GM19455 (cell line): ENCODE results near the gene CYP17A1.

Experiments
- ATAC-seq: cut with Tn5 transposase; IDR thresholded peaks from one replicate; pipeline ENCODE4 v1.9.1; 2021; ENCODE audit not compliant: unreplicated experiment

Gene CYP17A1

DNA sequence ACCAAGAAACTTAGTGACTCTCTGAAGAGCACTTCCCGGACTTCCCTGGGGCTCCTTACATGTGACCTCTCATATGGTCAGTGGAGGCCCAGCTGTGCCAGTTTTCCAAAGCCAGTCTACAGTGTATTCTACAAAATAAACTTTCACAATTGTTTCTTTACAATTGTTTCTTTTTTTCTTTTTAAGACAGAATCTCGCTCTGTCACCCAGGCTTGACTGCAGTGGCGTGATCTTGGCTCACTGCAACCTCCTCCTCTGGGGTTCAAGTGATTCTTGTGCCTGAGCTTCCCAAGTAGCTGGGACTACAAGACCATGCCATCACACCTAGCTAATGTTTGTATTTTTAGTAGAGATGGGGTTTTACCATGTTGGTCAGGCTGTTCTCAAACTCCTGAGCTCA is 25.9 kb downstream of the CYP17A1 start:
- no peak for ATAC-seq

DNA sequence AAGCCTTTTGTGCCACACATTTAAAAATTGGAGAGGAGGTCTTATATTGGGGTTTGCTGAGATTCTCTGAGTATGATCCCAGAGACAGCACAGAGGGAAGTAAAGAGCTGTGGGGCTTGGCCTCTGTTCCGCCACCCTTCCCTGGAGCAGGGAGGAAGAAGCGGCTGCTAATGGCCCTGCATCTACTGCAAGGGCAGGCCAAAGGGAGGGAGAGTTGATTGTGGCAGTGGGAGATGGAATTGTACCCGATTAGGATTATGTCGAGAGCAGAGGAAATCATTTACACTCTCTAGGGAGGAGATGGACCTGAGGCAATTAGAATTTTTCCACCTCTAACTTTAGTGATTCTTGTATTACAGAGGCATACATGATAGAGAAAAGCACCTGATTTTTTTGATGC is 28.8 kb downstream of the CYP17A1 start:
- ATAC-seq: no peak

DNA sequence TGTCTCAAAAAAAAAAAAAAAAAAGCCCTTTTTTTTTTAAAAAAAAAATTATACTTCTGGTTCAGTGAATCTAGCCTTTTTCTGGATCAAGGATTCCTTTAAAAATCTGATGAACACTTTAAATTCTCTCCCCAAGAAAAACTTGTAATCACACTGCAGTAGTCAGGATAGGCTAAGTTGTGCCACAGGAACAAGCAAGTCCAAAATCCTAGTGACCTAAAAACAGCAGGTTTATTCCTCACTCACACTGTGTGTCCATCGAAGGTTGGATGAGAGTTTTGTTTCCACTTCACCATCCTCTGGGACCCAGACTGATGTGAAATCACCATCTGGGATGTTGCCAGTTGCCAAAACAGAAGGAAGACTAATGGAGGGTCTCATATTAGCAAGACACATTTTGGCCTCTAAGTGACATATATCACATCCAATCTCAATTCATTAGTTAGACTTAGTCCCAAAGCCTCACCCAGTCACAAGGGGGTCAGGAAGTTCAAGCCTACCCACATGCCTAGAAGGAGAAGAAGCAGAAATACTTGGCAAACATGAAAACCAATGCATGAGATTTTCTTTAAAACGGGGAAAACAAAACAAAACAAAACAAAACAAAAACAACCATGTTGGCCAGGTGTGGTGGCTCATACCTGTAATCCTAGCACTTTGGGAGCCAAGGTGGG is 32.7 kb downstream of the CYP17A1 start:
- ATAC-seq: no peak

DNA sequence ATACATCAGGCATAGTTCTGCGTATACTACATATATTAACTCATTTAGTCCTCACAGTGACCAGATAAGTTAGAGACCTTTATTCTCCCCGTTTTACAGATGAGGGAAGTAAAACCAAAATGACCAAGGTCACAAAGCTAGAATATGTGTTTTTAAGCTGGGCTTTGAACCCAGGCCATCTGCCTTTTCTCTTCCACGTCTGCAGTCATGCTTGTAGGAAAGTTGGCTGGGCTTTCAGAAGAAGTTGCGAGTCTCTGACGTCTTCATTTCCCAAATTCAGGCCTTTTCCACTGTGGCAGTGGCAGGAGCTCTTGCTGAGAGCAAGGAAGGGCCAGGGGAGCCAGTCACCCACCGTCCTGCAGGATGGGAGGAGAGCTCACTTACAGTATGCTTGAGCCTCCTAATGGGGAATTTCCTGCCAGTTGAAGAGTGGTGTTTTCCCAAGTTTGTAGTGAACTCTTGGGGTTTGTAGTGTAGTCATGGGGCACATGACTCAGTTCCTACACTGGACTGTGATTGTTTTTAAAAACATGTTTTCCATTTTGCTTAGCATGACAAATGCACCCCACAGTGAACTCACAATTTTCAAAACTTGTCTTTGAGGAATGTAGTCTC is 34.2 kb downstream of the CYP17A1 start:
- ATAC-seq: no peak

DNA sequence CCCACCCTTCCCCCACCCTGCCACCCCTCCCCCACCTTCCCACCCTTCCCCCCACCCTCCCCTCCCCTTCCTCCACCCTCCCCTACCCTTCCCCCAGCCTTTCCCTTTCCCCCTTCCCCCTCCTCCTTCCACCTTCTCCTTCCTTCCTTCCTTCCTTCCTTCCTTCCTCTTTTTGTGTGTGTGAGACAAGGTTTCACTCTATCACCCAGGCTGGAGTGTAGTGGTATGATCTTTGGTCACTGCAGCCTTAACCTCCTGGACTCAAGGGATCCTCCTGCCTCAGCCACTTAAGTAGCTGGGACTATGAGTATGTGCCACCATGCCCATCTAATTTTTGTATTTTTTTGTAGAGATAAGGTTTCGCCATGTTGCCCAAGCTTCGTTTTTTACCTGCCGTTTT is 35.2 kb downstream of the CYP17A1 start:
- no peak for ATAC-seq

DNA sequence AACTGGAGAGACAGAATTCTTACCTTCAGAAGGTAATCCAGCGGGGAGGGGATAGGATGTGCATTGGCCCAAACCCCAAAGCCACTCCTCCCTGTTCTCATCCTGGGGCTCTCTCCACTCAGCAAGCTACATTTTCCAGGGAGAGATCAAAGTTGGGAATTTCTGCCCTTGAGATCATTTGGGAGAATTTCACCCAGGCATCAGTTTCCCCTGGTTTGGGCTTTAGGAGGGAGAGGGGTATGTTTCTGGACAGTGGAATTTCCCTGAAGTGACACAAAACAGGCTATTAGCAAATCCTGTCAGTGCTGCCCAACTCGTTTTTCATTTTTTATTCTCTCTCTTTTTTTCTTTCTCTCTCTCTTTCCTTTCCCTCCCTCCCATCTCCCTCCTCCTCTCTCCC is 35.7 kb downstream of the CYP17A1 start:
- no peak for ATAC-seq

DNA sequence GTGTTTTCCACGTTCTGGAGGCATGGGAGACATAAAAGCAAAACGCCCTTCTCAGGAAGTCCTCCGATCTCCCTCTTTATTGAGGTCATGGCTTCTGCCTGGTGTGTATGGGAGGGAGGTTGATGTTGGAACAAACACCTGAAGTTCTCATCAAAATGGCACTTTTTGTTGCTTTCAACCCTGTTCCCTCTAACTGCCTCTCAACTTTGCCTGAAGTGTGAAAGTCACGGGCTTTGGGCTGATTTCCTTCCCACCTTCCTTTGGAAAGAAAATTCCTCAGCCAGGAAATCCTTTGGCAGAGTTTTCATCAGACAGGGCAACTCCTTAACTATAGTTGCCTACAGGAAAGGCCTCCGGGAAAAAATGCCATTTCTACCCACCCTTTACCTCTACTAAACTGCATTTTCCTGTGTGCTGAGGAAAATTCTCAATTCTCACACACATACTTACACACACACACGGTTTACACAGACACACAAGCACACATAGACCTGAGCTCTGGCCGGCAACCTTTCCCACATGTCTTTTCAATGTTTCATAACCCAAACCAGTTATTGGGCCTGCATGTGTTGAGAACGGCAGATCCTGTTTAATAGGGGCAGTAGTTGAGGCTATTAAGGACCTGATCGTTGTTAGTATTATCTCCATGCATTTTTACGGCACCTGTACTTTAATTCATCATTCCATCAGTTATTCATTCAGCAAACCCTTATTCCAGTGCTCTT is 36.4 kb downstream of the CYP17A1 start:
- no peak for ATAC-seq

DNA sequence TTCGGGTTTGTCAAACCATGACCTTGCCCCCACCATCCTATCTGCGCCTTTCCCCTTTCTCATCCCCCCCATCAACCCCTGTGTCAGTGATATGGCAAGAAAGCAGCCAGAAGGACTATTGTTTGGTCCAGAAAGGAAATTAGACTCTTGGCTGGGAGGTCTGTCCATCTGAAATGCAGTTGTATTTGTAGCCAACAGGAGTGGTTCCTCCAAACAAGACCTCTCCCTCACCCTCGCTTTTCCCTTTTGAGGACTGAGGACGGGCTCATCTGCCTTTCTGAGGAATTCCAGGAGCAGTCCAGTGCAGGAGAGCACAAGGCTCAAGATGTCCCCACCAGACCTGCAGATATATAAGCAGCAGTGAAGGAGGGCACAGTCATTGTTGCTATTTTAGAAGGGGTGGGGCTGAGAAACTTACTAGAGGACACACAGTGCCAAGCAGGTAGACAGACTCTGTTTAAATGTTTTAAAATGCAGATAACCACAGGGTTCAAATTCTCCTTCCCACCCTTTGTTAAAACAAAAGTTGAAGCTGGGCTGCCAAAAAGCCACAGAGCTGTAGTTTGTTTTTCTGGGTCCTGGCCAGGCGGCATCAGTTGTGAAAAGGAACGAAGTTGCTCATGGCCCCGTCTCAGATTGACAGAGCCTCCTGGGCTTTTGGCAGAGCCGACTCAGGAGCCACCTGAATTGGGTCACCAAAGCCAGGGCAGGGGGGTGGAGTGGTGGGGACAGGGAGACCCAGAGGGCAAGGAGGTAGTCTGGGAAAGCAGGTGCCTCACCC is 37.3 kb downstream of the CYP17A1 start:
- no peak for ATAC-seq

DNA sequence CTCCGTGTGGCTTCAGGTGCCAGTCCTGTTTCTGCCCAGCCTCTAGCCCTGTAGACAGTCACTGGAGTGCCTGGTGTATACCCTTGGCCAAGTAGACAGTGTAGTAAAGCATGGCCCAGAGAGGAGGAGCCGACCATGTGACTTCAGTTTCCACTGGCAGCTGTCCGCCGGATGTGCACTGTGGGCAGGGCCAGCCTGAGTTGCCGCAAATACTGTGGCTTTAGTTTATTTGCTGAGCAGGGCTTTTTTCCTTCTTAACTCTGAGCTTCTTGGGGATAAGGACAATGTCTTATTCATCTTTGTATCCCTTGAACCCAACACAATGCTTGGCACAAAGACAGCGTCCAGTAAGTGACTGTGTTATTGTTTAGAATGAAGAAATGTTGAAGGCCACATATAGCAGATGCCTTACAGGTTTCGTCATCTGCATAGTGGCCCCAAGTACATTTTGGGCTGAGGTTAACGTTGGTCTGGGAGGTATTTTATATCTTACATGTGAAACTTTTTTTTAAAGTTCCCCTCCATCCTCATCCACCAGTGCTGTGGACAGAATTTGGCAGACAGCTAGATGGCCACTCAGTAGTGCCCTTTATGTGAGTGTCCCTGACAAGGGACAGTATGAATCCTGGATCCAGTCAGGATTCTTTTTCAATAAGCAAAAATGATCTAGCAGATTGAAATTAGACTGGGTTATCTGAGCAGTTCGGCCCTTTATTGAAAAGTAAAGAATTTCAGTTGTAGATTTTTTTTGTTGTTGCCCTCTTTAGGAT is 40.6 kb downstream of the CYP17A1 start:
- ATAC-seq: peak; percentile 84

DNA sequence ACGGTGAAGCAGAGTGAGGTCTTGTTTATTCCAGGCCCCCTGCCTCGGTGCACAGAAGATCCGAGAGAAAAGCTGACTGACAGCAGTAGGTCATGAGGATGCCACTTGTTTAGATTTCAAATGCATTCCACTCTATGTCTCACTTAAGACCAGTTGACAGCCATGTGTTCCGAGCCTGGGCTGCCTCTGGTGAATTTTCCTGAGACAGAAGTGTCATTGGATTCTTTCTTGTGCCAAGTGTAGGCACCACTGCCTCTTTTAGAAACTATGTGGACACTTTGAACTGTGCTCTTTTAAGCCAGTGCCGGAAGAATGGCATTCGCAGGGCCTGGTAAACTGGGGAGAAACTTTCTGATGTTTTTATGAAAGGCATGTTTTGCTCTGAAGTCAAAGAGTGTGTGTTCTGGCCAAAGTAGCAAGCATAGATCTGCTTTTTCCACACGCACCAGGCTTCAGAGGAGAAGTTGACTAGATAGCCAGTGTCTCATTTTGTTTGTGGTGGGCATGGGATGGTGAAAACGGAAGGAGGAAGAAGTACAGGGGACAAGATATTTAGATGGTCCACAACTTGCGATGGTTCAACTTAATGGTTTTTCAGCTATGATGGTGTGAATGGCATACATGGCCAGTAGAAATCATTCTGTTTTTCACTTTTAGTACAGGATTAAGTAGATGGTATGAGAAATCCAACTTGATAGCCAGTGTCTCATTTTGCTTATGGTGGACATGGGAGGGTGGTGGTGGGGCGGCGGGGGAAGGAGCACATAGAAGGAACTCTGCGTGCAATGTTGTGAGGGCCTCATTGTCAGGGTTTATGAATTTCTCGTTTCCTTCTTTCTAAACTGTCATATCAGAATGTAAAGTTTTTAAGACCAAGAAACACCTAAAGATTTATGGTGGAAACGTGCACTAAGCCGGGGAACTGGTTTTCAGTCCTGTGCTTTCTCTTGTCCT is 41.5 kb downstream of the CYP17A1 start:
- peak; percentile 17 for ATAC-seq

DNA sequence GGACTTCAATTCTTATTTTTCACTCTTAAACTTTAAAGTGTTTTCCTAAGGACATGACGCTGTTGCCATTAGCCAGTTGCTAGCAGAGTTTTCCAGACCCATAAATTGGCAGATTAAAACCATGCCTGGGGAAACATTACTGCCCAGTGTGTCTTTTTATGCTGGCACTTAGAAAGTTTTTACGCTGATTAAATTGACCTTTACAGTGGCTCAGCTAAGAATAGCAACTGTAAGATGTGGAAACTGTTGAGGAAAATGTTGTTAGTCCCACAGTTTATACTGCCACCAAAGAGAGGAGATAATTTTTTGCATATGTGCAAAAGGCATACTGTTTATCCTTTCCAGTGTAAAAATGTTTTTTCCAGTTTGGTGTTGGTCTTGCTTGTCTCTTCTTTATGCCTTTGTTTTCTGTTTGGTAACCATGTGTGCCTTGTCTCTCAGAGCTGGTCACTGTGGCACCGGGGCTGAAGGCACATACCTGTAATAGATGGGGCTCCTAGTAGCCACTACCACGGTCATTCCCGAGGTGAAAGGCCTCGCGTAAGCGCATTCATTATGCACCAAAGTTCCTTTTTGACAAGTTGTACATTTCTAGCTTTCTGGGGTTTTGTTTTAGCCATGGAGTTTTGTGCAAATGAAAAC is 45.3 kb downstream of the CYP17A1 start:
- ATAC-seq: no peak

DNA sequence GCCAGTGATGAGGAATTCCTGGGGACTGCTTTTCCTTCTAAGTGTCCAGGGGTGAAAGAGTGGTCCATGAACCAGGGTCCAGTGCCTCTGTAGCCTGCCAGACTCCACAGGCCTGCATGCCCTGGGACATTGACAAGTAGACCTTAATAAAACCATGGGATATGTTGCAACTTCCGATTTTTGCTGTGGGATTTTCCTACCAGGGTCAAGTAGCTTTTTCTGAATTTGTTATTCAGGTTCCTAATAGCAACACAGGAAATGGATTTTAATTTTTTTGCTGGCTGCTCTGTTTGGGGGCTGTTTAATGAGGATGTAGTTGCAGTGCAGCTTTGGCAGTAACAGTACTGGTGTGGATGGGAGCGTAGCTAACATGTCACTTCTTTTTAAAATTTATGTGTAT is 51.4 kb downstream of the CYP17A1 start:
- no peak for ATAC-seq

DNA sequence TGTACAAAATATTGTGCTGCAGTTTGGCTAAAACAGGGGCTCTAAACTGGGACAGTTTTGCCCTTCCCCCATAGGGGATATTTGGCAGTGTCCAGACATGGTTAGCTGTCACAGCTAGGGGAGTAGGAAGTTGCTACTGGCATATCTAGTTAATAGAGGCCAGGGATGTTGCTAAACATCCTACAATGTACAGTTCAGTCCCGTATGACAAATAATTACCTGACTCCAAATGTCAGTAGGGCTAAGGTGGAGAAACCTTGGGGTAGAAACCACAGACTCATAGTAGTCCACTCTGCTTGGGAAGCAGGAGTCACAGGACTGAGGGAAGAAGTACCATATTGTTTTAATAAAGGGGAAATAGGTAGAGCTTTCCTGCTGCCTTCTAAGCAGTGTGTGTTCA is 53.6 kb downstream of the CYP17A1 start:
- ATAC-seq: no peak

DNA sequence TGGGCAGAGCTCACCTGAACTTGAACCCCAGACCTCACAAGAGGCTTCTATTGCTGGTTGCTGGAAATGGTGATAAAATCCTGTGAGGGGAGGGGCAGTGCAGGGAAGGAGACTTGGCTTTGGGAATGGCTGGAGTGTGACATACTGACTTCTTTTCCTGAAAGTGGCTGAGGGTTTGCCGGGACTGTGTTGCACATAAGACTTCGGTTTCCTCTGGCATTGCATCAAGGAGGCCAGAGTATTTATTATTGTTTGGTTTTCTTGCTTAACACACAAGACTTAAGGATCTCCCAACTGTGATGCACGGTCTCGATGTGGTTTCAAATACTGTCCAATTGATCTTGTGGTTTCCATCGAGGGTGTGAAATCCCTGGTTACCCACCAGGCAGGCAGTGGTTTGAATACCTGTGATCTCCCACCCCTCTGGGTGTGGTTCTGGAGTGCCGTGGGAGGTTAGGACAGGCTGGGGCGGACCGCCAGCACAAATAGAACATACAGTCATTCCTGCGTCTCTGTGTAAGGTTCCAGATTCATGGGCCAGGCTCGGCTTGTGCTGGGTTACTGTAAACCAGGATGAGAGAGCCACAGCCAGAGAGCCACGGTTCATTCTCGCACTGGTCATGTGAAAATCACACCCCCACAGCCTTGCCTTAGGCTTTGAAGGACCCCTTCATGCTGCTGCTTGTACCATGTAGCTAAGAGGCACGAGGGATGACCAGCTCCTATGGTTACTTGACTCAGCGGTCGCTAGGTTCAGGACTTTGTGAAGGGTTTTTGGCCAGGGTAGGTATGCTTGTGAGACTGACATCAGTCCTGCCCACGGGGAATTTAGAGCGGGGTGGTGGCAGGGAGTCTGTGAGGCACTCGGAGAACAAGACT is 54.3 kb downstream of the CYP17A1 start:
- no peak for ATAC-seq

DNA sequence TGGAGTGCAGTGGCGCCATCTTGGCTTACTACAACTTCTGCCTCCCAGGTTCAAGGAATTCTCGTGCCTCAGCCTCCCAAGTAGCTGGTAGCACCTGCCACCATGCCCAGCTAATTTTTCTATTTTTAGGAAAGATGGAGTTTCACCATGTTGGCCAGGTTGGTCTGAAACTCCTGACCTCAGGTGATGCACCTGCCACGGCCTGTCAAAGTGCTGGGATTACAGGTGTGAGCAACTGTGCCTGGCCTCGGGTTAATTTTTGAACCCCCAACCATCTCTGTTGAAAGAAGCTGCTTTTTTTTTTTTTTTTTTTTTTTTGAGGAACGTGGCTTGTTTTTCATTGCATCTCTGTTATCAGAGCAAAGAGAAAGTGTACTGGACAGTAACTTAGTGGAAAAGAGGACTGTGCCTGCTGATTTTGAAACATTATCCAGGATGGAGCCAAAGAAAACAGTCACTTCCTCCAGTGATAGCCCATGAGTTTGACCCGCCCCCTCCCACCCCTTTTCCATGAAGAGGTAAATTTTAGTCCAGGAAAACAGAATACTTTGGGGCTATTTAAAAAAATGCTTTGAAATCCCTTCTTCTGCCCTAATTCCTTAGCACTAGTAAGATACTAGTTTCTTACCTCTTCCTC is 55.2 kb downstream of the CYP17A1 start:
- ATAC-seq: no peak

DNA sequence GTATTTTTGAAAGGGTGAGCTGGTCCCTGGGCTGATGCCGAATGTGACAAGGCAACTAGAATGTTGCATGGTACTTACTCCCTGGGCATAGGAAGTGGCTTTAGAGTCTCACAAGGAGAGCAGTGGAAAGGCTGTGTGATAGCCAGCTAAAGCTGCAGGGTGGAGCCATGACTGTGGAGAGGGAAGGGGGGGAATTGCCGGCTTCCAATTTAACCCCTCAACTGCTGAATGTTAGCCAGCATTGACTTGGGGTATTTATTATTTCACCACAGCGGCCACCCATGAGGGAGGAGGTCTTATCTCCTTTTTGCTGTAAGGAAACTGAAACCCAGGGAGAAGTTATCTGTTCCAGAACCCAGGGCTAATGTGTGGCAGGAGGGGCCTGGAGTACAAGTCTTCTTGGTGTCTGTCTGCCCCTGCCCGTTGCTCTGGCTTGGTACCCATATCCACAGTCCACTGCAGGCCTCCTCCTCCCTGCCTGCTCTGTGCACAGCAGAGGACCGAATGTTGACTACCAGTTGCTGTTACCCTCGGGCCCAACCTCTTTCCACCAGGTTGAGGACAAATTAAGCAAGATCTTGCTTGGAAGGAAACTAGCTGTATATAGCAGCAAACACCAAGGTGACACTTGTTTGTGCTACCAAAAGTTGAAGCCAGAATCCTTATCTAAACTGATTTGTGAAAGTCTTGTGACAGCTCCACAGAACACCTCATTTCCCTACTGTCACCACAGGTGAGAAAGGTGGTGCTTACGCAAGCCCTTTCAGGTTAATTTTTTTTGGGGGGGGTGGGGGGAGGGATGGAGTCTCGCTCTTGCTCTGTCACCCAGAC is 55.9 kb downstream of the CYP17A1 start:
- no peak for ATAC-seq
